Activated naive CD8-positive, alpha-beta T cell treated with anti-CD3 and anti-CD28 coated beads, Interleukin-2, amount 10 ng/mL, durations not matched to agents 7 days and 5 days (primary cell): ENCODE data around the gene FADS3. TPM values are rescaled to one million over a fixed set of nuclear protein-coding genes. Genes with fewer than 3 reads are reported as not detected.
"Not testable (repeated sequence)": the region's sequence is repeated elsewhere in the genome, so short reads cannot be mapped to it uniquely, and the experiment has no call there.

Experiments
- ATAC-seq: fragments of 150-1000 bp; cut with Tn5 transposase; one replicate; pipeline ENCODE4 v1.10.0; 2021; ENCODE audit warnings: low read depth, moderate library complexity
- POLR2A ChIA-PET: fragments of 350-600 bp; sonication (Branson Sonifier 250); formaldehyde crosslinking; loops from one replicate; lab custom pipeline; 2021; ENCODE audit warnings: antibody characterized with exemption; lab: Charles Lee
- DNase-seq: peaks from one replicate; pipeline ENCODE4 v3.0.0; 2021
- H3K27ac Mint-ChIP-seq: one replicate; pipeline ENCODE4 v1.8.0; 2022; ENCODE audit warnings: mild to moderate bottlenecking, mixed read lengths
- H3K27me3 Mint-ChIP-seq: one replicate; pipeline ENCODE4 v1.8.0; 2022; ENCODE audit warnings: mild to moderate bottlenecking, moderate library complexity, mixed read lengths
- H3K36me3 Mint-ChIP-seq: one replicate; pipeline ENCODE4 v1.8.0; 2021; ENCODE audit warnings: mild to moderate bottlenecking, mixed read lengths
- H3K4me1 Mint-ChIP-seq: one replicate; pipeline ENCODE4 v1.8.0; 2021; ENCODE audit warnings: mixed read lengths
- H3K4me3 Mint-ChIP-seq: one replicate; pipeline ENCODE4 v1.8.0; 2022; ENCODE audit warnings: mild to moderate bottlenecking, moderate library complexity, mixed read lengths
- H3K9me3 Mint-ChIP-seq: one replicate; pipeline ENCODE4 v1.8.0; 2021; ENCODE audit warnings: mixed read lengths
- total RNA-seq, 2 experiments: library from RNA; stranded (reverse); gene quantifications; one replicate each; pipeline ENCODE4 v1.2.3, GENCODE V29; 2021

The FADS3 gene
- total RNA-seq, 2 experiments from 2014 or later: 4.7 TPM

- H3K4me1 Mint-ChIP-seq: peaks cover 2% of the 10 kb centered on the region
- POLR2A ChIA-PET: no interaction called here
- no peak for ATAC-seq
- H3K9me3 Mint-ChIP-seq: peaks cover 2% of the 10 kb centered on the region
- no peaks in the 10 kb centered on the region for H3K27me3 Mint-ChIP-seq
- H3K27ac Mint-ChIP-seq: no peak overlapping the region
- no peak overlapping the region for H3K4me3 Mint-ChIP-seq
- H3K36me3 Mint-ChIP-seq: no peaks in the 10 kb centered on the region
- no peak for DNase-seq
Observed at GRCh38 chr11:61886643-61887042, 4.7 kb downstream of the FADS3 start.

GRCh38 chr11:61885784-61886580 is 5.4 kb downstream of the FADS3 start:
- Mint-ChIP-seq H3K9me3 (peaks cover 2% of the 10 kb centered on the region), H3K27me3 (no peaks in the 10 kb centered on the region), H3K4me3 (no peak overlapping the region), H3K36me3 (no peaks in the 10 kb centered on the region), H3K4me1 (peaks cover 5% of the 10 kb centered on the region), H3K27ac (no peak overlapping the region)
- POLR2A ChIA-PET: no interaction called here
- ATAC-seq: no peak
- DNase-seq: no peak

- ATAC-seq: no peak
- H3K4me3 Mint-ChIP-seq: no peak overlapping the region
- peaks cover 2% of the 10 kb centered on the region for H3K4me1 Mint-ChIP-seq
- H3K27me3 Mint-ChIP-seq: peaks cover 1% of the 10 kb centered on the region
- no peak overlapping the region for H3K27ac Mint-ChIP-seq
- peaks cover 2% of the 10 kb centered on the region for H3K9me3 Mint-ChIP-seq
- POLR2A ChIA-PET: no interaction called here
- no peak for DNase-seq
- H3K36me3 Mint-ChIP-seq: no peaks in the 10 kb centered on the region
Observed at GRCh38 chr11:61885166-61885778, 6.1 kb downstream of the FADS3 start.

GRCh38 chr11:61883947-61884346 is 7.4 kb downstream of the FADS3 start:
- H3K36me3 Mint-ChIP-seq: no peaks in the 10 kb centered on the region
- peaks cover 2% of the 10 kb centered on the region for H3K4me1 Mint-ChIP-seq
- H3K9me3 Mint-ChIP-seq: peaks cover 2% of the 10 kb centered on the region
- DNase-seq: no peak
- no peak overlapping the region for H3K4me3 Mint-ChIP-seq
- no peak for ATAC-seq
- no peak overlapping the region for H3K27ac Mint-ChIP-seq
- peaks cover 1% of the 10 kb centered on the region for H3K27me3 Mint-ChIP-seq
- POLR2A ChIA-PET: no interaction called here

- H3K27me3 Mint-ChIP-seq: peaks cover 1% of the 10 kb centered on the region
- no peak for ATAC-seq
- no peaks in the 10 kb centered on the region for H3K36me3 Mint-ChIP-seq
- POLR2A ChIA-PET: no interaction called here
- peaks cover 2% of the 10 kb centered on the region for H3K4me1 Mint-ChIP-seq
- DNase-seq: no peak
- H3K4me3 Mint-ChIP-seq: no peak overlapping the region
- peaks cover 2% of the 10 kb centered on the region for H3K9me3 Mint-ChIP-seq
- H3K27ac Mint-ChIP-seq: no peak overlapping the region
Observed at GRCh38 chr11:61883327-61883726, 8.0 kb downstream of the FADS3 start.

GRCh38 chr11:61882879-61883278 is 8.5 kb downstream of the FADS3 start:
- Mint-ChIP-seq H3K9me3 (peaks cover 2% of the 10 kb centered on the region), H3K4me1 (peaks cover 2% of the 10 kb centered on the region), H3K36me3 (no peaks in the 10 kb centered on the region), H3K4me3 (no peak overlapping the region), H3K27ac (no peak overlapping the region), H3K27me3 (peaks cover 1% of the 10 kb centered on the region)
- DNase-seq: no peak
- ATAC-seq: no peak
- POLR2A ChIA-PET: no interaction called here

- H3K27me3 Mint-ChIP-seq, ATAC-seq, H3K27ac Mint-ChIP-seq, POLR2A ChIA-PET, H3K4me3 Mint-ChIP-seq, H3K4me1 Mint-ChIP-seq, H3K9me3 Mint-ChIP-seq, H3K36me3 Mint-ChIP-seq, DNase-seq: not testable (repeated sequence)
Observed at GRCh38 chr11:61882267-61882666, 9.1 kb downstream of the FADS3 start.

- POLR2A ChIA-PET: no interaction called here
- no peak overlapping the region for H3K27ac Mint-ChIP-seq
- no peaks in the 10 kb centered on the region for H3K36me3 Mint-ChIP-seq
- no peak overlapping the region for H3K4me3 Mint-ChIP-seq
- DNase-seq (no peak), ATAC-seq (no peak)
- no peaks in the 10 kb centered on the region for H3K9me3 Mint-ChIP-seq
- H3K27me3 Mint-ChIP-seq: peaks cover 1% of the 10 kb centered on the region
- H3K4me1 Mint-ChIP-seq: peaks cover 2% of the 10 kb centered on the region
Observed at GRCh38 chr11:61881397-61881796, 9.9 kb downstream of the FADS3 start.

- POLR2A ChIA-PET: no interaction called here
- H3K4me3 Mint-ChIP-seq: no peak overlapping the region
- H3K9me3 Mint-ChIP-seq: no peaks in the 10 kb centered on the region
- H3K27me3 Mint-ChIP-seq: peaks cover 1% of the 10 kb centered on the region
- no peaks in the 10 kb centered on the region for H3K36me3 Mint-ChIP-seq
- no peak overlapping the region for H3K27ac Mint-ChIP-seq
- no peak for DNase-seq
- ATAC-seq: no peak
- peaks cover 2% of the 10 kb centered on the region for H3K4me1 Mint-ChIP-seq
Observed at GRCh38 chr11:61880454-61880853, 10.9 kb downstream of the FADS3 start.

- H3K36me3 Mint-ChIP-seq: no peaks in the 10 kb centered on the region
- no peaks in the 10 kb centered on the region for H3K9me3 Mint-ChIP-seq
- no peak overlapping the region for H3K4me3 Mint-ChIP-seq
- DNase-seq (no peak), ATAC-seq (no peak)
- H3K27me3 Mint-ChIP-seq: peaks cover 1% of the 10 kb centered on the region
- POLR2A ChIA-PET: no interaction called here
- no peak overlapping the region for H3K27ac Mint-ChIP-seq
- peaks cover 2% of the 10 kb centered on the region for H3K4me1 Mint-ChIP-seq
Observed at GRCh38 chr11:61880031-61880430, 11.3 kb downstream of the FADS3 start.

GRCh38 chr11:61879152-61879551 is 12.2 kb downstream of the FADS3 start:
- Mint-ChIP-seq H3K27ac (no peak overlapping the region), H3K36me3 (no peaks in the 10 kb centered on the region), H3K27me3 (peaks cover 1% of the 10 kb centered on the region), H3K4me3 (no peak overlapping the region), H3K9me3 (no peaks in the 10 kb centered on the region), H3K4me1 (peaks cover 2% of the 10 kb centered on the region)
- POLR2A ChIA-PET: no interaction called here
- DNase-seq (no peak), ATAC-seq (no peak)

GRCh38 chr11:61875698-61876097 is 15.6 kb downstream of the FADS3 start:
- Mint-ChIP-seq H3K9me3 (no peaks in the 10 kb centered on the region), H3K36me3 (no peaks in the 10 kb centered on the region), H3K27ac (no peak overlapping the region), H3K4me3 (no peak overlapping the region), H3K4me1 (peaks cover 6% of the 10 kb centered on the region), H3K27me3 (peaks cover 1% of the 10 kb centered on the region)
- no peak for DNase-seq
- no peak for ATAC-seq
- POLR2A ChIA-PET: no interaction called here

GRCh38 chr11:61874853-61875252 is 16.5 kb downstream of the FADS3 start:
- Mint-ChIP-seq H3K4me1 (peaks cover 6% of the 10 kb centered on the region), H3K27me3 (no peaks in the 10 kb centered on the region), H3K36me3 (no peaks in the 10 kb centered on the region), H3K27ac (no peak overlapping the region), H3K4me3 (no peak overlapping the region), H3K9me3 (no peaks in the 10 kb centered on the region)
- POLR2A ChIA-PET: no interaction called here
- ATAC-seq (no peak), DNase-seq (no peak)

GRCh38 chr11:61874377-61874809 is 17.0 kb downstream of the FADS3 start:
- DNase-seq: no peak
- Mint-ChIP-seq H3K9me3 (no peaks in the 10 kb centered on the region), H3K27me3 (no peaks in the 10 kb centered on the region), H3K4me3 (no peak overlapping the region), H3K27ac (no peak overlapping the region), H3K4me1 (peaks cover 6% of the 10 kb centered on the region), H3K36me3 (no peaks in the 10 kb centered on the region)
- no peak for ATAC-seq
- POLR2A ChIA-PET: no interaction called here
